ENCODE results near the gene SCAF4. TPM values are rescaled to one million over a fixed set of nuclear protein-coding genes. Genes with fewer than 3 reads are reported as not detected.

The SCAF4 gene
- total and polyA plus RNA-seq, 2 donors (not counting 1 experiment from before 2014, with no cell fraction given) = 42.3 to 110 TPM

GRCh38 chr21:31730712-31731055 is 1.2 kb downstream of the SCAF4 start:
- Histone ChIP-seq H2AFZ (ENCODE audit: insufficient read depth, low read depth, low read length, poor library complexity, severe bottlenecking) (peak overlapping the region; percentile 86), H3K9ac (ENCODE audit: low read length) (peak overlapping the region; percentile 83), H3K4me3 (ENCODE audit: control extremely low read depth in 1 of 5, extremely low read depth in 1 of 5, insufficient read depth in 1 of 5, low read depth in 2 of 5, low read length in 4 of 5) (peak overlapping the region; percentile 51 to 89 (median 77)), H3K9me3 (ENCODE audit: control extremely low read depth in 1 of 3, control insufficient read depth in 2 of 3, insufficient read depth in 1 of 3, low read length in 2 of 3) (no peaks in the 10 kb centered on the region), H3K36me3 (replicated peaks in 1 of 2; ENCODE audit: control extremely low read depth in 1 of 2, control insufficient read depth in 1 of 2, extremely low read depth in 1 of 2, insufficient read depth in 2 of 2, low read length in 1 of 2) (peaks cover 0 to 17% of the 10 kb centered on the region in 2 experiments), H3K27me3 (replicated peaks in 1 of 4; ENCODE audit: control extremely low read depth in 1 of 4, control insufficient read depth in 3 of 4, insufficient read depth in 4 of 4, low read length in 3 of 4) (no peaks in the 10 kb centered on the region), H4K20me1 (ENCODE audit: control insufficient read depth, insufficient read depth, low read length, poor library complexity, severe bottlenecking) (peaks cover 50% of the 10 kb centered on the region), H3K4me1 (ENCODE audit: control insufficient read depth in 2 of 2, insufficient read depth in 2 of 2, low read length in 2 of 2) (peaks cover 58 to 62% of the 10 kb centered on the region in 2 donors), H3K27ac (ENCODE audit: low read length in 2 of 2) (peak overlapping the region; percentile 79 to 89), H3K4me2 (replicated peaks; ENCODE audit: low read depth, low read length, poor library complexity, severe bottlenecking) (peak overlapping the region; percentile 88), H3K79me2 (ENCODE audit: control insufficient read depth, insufficient read depth, low read length) (peaks cover 86% of the 10 kb centered on the region)
- peaks cover 21% of the 10 kb centered on the region for H3K4me1 Mint-ChIP-seq
- intact Hi-C loops (cut with micrococcal nuclease) = loop anchor here (1.0 to 5.0 kb wide), 5 partner anchors 71 to 1042 kb away; partner anchors contain the start of genes CFAP298, MIS18A, PAXBP1 and SOD1
- H3K27ac Mint-ChIP-seq = peak overlapping the region; percentile 85
- TF ChIP-seq EZH2 (IDR thresholded peaks at IDR 0.05; ENCODE audit: borderline replicate concordance, insufficient read depth, low read depth, low read length, poor library complexity, severe bottlenecking) = no peak
- TF ChIP-seq CTCF (IDR thresholded peaks at IDR 0.05) = no peak
- ATAC-seq (ENCODE audit: low read depth) (no peak), DNase-seq (no peak)
- no peak overlapping the region for H3K4me3 Mint-ChIP-seq
- CTCF ChIA-PET = interaction anchor here (1.2 to 2.7 kb wide), 2 partner anchors 41 to 55 kb away, joined by 6 to 10 read pairs; no protein-coding TSS in a partner anchor
- H3K9me3 Mint-ChIP-seq (ENCODE audit: insufficient read depth) = no peaks in the 10 kb centered on the region
- WGBS (ENCODE audit: insufficient coverage) = 0% methylated on average over 11 of the region's 14 CpGs
- no peaks in the 10 kb centered on the region for H3K27me3 Mint-ChIP-seq
- POLR2A ChIA-PET = interaction anchor here (2.8 kb wide), 1 partner anchor 42 kb away, joined by 25 read pairs; no protein-coding TSS in a partner anchor

- H3K9me3 ChIP-seq (ENCODE audit: control extremely low read depth in 1 of 3, control insufficient read depth in 2 of 3, insufficient read depth in 1 of 3, low read length in 2 of 3) = no peaks in the 10 kb centered on the region
- DNase-seq (no peak), ATAC-seq (ENCODE audit: low read depth) (no peak)
- H3K27me3 ChIP-seq (replicated peaks in 1 of 4; ENCODE audit: control extremely low read depth in 1 of 4, control insufficient read depth in 3 of 4, insufficient read depth in 4 of 4, low read length in 3 of 4) = no peaks in the 10 kb centered on the region
- H3K4me2 ChIP-seq (replicated peaks; ENCODE audit: low read depth, low read length, poor library complexity, severe bottlenecking) = peak overlapping the region; percentile 88
- H3K4me1 ChIP-seq (ENCODE audit: control insufficient read depth in 2 of 2, insufficient read depth in 2 of 2, low read length in 2 of 2) = peaks cover 54 to 56% of the 10 kb centered on the region in 2 donors
- peak overlapping the region; percentile 51 to 89 (median 77) for H3K4me3 ChIP-seq (ENCODE audit: control extremely low read depth in 1 of 5, extremely low read depth in 1 of 5, insufficient read depth in 1 of 5, low read depth in 2 of 5, low read length in 4 of 5)
- no peak for TF ChIP-seq CTCF (IDR thresholded peaks at IDR 0.05)
- no peak for TF ChIP-seq EZH2 (IDR thresholded peaks at IDR 0.05; ENCODE audit: borderline replicate concordance, insufficient read depth, low read depth, low read length, poor library complexity, severe bottlenecking)
- peaks cover 0 to 17% of the 10 kb centered on the region in 2 experiments for H3K36me3 ChIP-seq (replicated peaks in 1 of 2; ENCODE audit: control extremely low read depth in 1 of 2, control insufficient read depth in 1 of 2, extremely low read depth in 1 of 2, insufficient read depth in 2 of 2, low read length in 1 of 2)
- intact Hi-C loops (cut with micrococcal nuclease) = loop anchor here (1.0 to 5.0 kb wide), 6 partner anchors 15 to 1043 kb away; partner anchors contain the start of genes CFAP298, HUNK, MIS18A and PAXBP1
- H3K27ac ChIP-seq (ENCODE audit: low read length in 2 of 2) = peak overlapping the region in 1 of 2 donors; percentile 4
- peaks cover 20% of the 10 kb centered on the region for H3K4me1 Mint-ChIP-seq
- H4K20me1 ChIP-seq (ENCODE audit: control insufficient read depth, insufficient read depth, low read length, poor library complexity, severe bottlenecking) = peaks cover 58% of the 10 kb centered on the region
- H3K9me3 Mint-ChIP-seq (ENCODE audit: insufficient read depth) = no peaks in the 10 kb centered on the region
- H2AFZ ChIP-seq (ENCODE audit: insufficient read depth, low read depth, low read length, poor library complexity, severe bottlenecking) = no peak overlapping the region
- ChIA-PET POLR2A (interaction anchor here (2.8 kb wide), 1 partner anchor 43 kb away, joined by 25 read pairs; no protein-coding TSS in a partner anchor), CTCF (interaction anchor here (2.7 kb wide), 1 partner anchor 56 kb away, joined by 10 read pairs; no protein-coding TSS in a partner anchor)
- no peak overlapping the region for H3K27ac Mint-ChIP-seq
- WGBS (ENCODE audit: insufficient coverage) = no CpG with 5 or more reads among the region's 4 CpGs
- peaks cover 91% of the 10 kb centered on the region for H3K79me2 ChIP-seq (ENCODE audit: control insufficient read depth, insufficient read depth, low read length)
- H3K27me3 Mint-ChIP-seq = no peaks in the 10 kb centered on the region
- peak overlapping the region; percentile 83 for H3K9ac ChIP-seq (ENCODE audit: low read length)
- H3K4me3 Mint-ChIP-seq = no peak overlapping the region
Observed at GRCh38 chr21:31729622-31730343, 2.1 kb downstream of the SCAF4 start.
